ENCODE measurements around the gene ST3GAL5.

The ST3GAL5 gene

DNA sequence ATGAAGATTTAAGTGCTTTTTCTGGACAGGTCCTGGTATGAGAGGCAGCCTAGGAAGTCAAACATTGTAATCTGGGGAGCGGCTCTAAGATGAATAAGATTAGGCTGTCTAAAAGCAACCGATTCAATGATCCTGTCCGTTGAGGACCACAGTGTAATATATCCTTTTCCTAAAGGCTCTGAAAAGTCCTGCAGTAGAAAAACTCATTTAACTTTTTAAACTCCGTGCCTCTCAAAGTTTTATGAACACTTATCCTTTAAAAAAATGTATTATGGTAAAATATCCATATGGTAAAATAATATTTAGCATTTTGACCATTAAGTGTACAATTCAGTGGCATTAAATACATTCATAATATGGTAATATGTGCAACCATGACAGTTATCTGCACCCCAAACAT lies 95.2 kb downstream of the ST3GAL5 start:
- no peak for DNase-seq (ENCODE audit: low read depth in 2 of 3, low spot score in 1 of 3)

- DNase-seq (ENCODE audit: low read depth in 2 of 3, low spot score in 1 of 3), result no peak
These were observed 95.9 kb downstream of the ST3GAL5 start for GRCh38 chr2:85792783-85793441.

DNA sequence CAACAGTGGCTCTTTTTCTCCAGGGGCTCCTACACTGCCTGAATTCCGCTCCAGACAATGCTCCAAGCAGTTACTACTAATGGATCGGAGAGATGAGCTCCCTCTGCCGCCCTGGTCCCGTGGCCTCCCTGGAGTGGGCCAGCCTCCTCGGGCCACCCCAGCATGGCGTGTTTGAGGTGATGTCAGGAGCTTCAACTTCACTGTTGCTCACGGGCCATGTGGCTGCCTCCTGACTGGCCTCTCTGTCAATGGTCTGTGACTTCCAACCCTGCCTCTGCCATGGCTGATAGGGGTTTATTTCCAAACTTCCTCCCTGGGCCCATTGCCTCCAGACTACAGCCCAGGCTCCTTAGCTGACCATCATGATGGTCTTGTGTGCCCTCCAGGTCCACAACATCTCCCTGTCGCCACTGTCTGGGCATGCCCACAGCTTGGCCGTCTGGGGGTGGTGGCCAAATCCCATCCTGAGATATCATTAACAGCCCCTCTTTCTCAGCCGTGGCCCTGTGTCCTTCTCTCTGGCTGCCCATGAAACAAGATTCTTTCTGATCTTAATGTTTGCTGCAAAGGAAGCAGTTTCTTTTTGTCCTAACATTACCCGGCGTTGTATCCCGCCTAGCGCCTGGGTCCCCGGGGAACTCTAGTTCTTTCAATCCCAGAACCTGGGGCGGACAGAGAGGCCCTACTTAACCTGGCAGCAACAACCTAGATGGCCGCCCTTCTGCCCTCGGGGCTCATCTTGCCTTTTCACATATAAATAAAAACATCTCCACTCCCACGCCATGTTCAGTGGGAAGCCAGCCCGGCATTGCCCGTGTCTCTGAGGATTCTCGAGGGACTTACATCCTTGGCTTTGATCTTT lies 96.9 kb downstream of the ST3GAL5 start:
- DNase-seq (ENCODE audit: low read depth in 2 of 3, low spot score in 1 of 3), result no peak

- DNase-seq (ENCODE audit: low read depth in 2 of 3, low spot score in 1 of 3), result no peak
These were observed 98.1 kb downstream of the ST3GAL5 start for GRCh38 chr2:85790499-85791188.

DNA sequence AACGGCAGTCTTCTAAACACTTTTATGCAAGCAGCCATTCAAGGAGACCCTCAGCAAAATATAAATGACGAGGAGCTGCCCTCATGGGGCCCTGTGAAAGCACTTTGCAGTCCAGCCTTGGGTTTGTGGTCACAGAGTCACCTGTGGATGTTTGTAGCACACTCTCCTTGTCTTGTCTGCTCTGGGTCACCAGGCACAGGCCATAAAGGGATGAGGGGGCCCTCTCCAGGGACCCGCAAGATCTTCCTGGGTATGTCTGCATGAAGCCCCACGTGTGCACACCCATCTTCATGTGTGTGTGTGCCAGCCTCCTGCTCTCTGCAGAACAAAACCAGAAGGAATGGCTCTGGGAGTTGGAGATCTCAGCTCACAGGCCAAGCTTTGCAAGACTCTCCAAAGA lies 98.8 kb downstream of the ST3GAL5 start:
- no peak for DNase-seq (ENCODE audit: low read depth in 2 of 3, low spot score in 1 of 3)

DNA sequence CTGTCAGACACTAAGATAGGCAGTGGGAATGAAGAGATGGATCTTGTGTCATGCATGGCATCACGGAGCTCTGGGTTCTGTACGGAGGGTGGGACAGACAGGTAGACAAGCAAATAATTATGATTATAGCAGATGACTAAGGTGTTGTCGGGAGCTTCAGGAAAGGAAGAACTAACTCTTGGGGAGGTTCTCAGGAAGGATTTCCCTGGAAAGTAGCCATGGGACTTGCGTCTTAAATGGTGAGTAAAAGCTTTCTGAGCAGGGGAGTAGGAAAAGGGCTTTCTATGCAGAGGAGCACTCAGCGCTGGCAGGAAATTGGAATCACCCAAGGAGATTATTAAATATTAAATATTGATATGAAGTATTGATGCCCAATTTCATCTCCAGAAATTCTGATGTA lies 99.5 kb downstream of the ST3GAL5 start:
- DNase-seq (ENCODE audit: low read depth in 2 of 3, low spot score in 1 of 3), result no peak

DNA sequence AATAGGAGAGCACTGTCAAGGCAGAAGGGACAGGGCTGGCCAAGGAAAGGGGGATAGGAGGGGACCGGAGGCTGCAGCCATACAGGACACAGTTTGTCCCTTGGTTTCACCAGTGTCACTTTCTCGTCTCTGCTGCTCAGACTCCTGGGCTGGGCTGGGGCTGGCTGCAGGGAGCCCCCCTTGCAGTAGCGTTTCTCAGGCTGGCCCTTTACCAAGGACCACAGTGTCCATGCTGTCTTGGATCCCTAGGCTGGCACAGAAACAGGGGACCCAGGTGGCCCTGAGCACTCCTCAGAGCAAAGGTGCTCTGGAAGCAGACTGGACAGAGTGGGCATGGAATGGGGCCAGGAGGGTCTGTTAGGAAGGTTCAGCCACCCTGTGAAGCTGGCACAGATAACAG lies 100.2 kb downstream of the ST3GAL5 start:
- DNase-seq (ENCODE audit: low read depth in 2 of 3, low spot score in 1 of 3), result no peak

DNA sequence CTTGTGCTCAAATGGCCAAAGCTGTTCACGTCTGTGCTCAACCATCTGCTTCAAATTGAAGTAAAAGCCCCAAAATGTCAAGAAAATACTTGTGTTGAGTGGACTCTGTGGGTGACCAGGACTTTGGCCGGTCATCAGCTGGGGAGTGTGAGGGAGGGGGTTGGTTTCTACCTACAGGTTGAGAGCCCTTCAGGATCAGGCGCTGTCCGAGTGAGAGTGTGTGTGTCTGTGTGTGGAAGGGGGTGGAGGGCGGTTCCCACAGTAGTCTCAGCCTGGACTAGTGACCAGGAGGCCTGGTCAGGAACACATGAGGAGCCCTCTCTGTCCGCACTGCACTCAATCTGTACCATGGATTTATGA lies 100.8 kb downstream of the ST3GAL5 start:
- no peak for DNase-seq (ENCODE audit: low read depth in 2 of 3, low spot score in 1 of 3)

GRCh38 chr2:85787282-85787980 lies 101.4 kb downstream of the ST3GAL5 start:
- no peak for DNase-seq (ENCODE audit: low read depth in 2 of 3, low spot score in 1 of 3)
